GM12801 (cell line): Measurements from ENCODE around the gene PPP2R2C.

Experiments
- TF ChIP-seq, protein P1 (sequence below): IDR thresholded peaks from one replicate; pipeline ENCODE4 v1.5.1; 2011; ENCODE audit warnings: control low read depth; ENCODE audit not compliant: insufficient read length; ENCODE audit errors: extremely low read depth

PPP2R2C gene

DNA sequence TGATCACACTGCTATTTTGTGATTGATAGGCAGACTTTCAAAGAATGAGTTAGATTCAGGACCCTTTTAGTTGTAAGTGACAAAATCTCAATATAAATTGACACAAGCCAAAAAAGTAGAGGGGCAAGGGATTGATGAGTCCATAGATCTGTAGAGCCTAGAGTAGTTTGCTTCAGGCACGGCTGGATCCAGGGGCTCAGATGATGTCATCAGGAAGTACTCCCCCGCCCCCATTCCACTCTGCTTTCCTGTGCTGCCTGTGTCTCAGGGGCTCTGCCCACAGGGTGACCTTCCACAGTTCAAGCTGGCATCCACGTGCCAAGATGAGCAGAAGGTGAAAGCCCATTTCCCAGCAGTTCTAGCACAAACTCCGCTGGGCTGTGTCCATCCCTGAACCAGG is 189.1 kb downstream of the PPP2R2C start:
- TF ChIP-seq, protein P1, sequence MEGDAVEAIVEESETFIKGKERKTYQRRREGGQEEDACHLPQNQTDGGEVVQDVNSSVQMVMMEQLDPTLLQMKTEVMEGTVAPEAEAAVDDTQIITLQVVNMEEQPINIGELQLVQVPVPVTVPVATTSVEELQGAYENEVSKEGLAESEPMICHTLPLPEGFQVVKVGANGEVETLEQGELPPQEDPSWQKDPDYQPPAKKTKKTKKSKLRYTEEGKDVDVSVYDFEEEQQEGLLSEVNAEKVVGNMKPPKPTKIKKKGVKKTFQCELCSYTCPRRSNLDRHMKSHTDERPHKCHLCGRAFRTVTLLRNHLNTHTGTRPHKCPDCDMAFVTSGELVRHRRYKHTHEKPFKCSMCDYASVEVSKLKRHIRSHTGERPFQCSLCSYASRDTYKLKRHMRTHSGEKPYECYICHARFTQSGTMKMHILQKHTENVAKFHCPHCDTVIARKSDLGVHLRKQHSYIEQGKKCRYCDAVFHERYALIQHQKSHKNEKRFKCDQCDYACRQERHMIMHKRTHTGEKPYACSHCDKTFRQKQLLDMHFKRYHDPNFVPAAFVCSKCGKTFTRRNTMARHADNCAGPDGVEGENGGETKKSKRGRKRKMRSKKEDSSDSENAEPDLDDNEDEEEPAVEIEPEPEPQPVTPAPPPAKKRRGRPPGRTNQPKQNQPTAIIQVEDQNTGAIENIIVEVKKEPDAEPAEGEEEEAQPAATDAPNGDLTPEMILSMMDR: no peak

DNA sequence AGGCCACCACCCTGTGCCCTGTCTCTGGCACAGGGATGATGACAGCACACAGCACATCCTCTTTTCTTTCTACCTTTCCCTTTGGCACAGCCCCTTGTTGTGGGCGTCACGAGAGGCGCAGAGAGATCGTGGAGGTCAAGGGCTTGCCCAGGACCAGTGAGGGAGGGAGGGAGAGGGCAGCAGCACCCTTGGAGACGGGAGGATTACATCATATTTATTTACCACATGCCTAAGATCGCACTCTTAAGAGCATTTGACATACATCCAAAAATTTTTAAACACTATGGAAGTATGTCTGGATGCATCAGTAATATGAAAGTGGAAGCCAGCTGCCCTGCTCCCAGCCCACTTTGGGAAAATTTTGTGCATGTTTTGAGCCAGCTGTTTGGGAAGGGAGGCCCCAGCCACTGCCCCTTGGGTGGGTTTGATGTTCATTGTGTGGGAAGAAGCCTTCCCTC is 190.1 kb downstream of the PPP2R2C start:
- TF ChIP-seq, protein P1: no peak

DNA sequence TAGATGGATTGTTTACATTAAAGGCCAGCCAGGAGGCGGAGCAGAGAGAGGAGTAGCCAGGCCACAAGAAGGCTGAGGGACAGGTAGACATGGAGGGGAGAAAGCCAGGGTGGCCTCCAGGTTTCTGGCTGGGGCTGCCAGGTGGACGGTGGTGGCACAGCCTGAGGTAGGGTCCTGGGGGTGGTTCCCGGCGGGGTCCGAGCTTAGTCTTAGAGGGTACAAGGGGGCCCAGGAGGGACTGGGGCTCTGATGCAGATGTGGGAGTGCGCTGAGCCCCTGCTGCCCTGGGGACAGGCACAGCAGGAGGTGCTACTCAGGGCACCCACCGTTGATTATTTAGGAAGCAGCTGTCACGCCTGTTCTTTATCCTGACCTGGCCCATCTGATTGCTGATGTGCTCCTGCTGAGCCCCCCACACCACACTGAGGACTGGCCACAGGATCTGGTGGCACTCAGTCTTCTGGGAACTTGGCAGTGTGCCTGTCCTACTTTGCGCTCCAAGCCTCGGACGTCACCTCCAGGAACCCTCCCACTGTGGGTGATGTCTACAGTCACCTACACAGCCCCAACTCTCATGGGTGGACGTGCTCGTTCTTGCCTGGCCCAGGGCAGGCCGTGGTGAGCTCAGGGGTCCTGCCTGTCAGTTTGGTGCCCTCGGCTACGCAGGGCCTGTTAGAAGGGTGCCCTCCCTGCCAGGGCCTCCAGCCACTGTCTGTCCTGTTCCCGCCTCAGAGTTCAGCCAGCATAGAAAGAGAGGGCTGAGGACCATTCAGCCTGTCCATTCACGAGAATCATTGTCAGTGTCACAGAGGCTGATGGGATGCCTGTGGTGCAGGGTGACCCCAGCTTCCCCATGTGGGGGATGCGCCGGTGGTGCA is 190.7 kb downstream of the PPP2R2C start:
- TF ChIP-seq, protein P1: no peak

DNA sequence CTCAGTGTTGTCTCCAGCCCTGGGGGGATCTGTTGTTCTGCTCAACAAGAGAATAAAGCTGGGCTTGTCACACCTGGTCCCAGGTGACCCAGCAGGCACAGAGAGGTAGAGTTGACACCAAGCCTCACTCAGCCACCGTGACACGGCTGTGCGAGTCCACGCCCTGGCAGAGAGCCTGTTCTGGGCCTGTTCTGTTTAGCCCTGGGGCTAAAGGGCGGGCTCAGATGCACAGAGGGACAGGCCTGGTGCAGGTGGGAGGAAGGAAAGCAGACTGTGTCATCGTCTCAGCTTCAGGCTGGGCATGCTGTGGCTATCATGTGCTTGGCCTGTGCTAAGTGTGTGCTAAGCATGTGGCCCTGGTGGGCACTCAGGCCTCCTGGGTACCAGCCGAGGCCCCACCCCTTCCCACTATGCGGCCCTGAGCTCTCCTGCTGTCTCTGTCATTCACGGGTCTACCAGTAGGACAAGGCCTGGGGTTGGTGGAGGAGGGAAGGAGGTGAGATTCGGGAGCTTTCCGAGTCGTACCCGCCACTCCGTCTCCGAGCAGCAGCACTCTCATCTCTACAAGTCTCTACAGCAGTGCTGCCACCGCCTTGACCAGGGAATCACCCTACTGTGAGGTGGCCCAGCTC is 191.9 kb downstream of the PPP2R2C start:
- TF ChIP-seq, protein P1: no peak

DNA sequence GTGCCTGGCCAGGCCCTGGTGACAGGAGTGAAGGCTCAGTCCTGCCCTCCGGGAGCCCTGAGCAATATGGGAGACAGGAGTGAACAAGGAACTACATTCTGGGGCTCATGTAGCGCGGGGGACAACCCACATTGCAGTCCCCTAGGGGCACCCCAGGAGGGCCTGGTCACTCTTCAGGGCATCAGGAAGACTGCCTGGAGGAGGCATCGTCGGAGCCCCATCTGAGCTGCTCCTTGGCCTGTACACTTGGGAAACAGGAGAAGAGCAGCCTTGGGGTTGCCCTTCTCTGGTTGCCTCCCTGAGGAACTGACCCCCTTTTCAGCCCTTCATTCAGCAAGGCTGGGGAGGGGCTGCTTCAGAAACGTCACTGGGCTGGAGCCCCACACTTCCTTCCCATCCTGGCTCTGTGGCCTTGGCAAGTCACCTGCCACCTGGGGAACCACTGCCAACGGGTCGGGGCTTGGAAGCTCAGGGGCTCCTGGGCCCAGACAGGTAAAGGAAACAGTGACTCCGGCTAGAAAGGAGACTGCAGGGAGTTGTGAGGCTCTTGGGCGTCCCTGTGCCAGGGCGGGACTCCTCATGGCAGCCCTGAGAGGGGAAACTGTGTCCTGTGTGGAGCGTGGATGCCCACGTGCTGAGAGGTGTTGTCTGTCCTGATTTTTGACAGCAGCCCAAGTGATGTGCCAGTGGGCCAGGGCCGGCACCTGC is 192.7 kb downstream of the PPP2R2C start:
- TF ChIP-seq, protein P1: no peak

DNA sequence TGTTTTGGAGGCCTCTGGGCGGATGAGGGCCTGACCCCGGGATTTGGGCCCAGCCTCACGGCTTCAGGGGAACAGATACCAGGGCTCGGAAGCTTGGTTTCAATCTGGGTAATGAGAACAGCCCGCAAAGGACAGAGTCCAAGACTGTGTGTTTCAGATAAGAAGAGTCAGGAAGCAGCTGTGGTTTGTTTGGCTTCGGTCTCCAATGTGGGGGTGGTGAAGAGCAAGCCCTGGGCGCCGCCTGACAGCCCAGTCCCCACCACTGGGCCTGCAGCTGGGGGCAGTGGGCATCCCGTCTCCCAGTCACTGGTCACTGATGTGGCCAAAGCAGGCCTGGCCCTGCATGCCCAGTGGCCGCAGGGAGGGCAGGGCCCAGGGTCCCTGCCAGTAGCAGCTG is 193.6 kb downstream of the PPP2R2C start:
- TF ChIP-seq, protein P1: no peak

DNA sequence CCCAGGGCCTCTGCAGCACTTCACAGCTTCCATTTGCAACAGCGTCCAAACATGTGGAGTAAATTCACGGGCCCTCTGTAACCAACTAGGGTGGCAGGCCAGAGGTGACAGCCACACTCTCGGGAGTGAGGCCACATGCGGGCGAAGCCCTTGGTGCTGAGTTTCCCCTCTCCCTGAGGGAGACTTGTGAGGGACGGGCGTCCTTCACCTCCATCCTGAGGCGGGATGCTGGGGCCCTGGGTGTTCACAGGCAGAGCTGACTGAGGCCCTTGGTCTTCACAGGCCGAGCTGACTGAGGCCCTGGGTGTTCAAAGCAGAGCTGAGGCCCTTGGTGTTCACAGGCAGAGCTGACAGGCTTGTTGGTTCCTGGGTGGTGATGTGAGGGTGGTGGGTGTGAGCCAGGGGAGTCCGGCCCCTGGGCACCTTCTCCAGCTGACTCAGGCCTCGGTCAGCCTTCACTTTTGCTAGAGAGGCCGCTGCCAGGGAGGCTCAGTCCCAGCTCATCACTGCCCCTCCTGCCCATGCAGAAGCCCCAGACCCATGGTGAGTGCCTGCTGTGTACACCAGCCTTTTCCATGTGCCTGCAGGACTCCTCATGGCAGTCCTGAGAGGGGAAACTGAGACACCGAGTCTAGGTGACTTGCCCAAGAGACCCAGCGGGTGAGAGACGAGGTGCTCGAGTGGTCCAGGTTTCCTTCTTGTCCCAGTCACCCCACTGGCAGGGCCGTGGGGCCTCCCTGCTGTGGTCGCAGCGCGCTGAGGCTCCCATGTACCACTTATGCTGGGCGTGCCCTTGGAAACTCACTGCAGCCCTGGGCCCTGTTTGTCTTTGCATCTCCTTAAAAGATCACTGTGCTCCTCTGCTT is 194.2 kb downstream of the PPP2R2C start:
- TF ChIP-seq, protein P1: no peak
